Superior temporal gyrus (tissue), 1 donor: Measurements from ENCODE around the gene POU3F1.

ENCODE experiments used
- DNase-seq: peaks from one replicate; pipeline ENCODE4 v3.0.0-alpha.2; 2016; ENCODE audit errors: extremely low spot score

The POU3F1 gene

DNA sequence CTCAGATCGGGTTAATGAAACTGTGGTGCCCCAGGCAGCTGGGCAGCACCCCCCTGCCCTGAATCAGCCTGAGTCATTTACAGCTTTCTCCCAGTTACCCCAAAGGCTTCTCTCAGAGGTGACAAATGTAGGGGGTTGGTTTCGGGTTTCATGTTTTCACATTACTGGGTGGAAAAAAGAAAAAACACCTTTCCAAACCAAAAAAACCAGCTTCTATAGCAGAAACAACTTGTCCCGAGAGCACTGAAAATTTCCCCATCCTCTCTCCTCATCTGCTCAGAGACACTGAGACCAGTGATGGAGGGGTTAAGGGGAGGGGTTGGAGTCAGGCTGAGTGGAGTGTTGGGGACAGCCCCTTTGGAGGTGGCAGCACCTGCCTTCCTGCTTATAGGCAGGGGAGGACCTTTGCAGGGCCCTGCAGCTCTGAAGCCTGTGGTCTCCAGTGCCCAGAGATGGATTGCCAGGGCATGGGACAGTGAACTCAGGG, 18.4 kb downstream of the POU3F1 start:
- peak; percentile 5 for DNase-seq

- DNase-seq = peak; percentile 4
Measured at GRCh38 chr1:38027201-38028104, 19.1 kb downstream of the POU3F1 start.

GRCh38 chr1:38026592-38027200, 19.9 kb downstream of the POU3F1 start:
- DNase-seq = peak; percentile 76

DNA sequence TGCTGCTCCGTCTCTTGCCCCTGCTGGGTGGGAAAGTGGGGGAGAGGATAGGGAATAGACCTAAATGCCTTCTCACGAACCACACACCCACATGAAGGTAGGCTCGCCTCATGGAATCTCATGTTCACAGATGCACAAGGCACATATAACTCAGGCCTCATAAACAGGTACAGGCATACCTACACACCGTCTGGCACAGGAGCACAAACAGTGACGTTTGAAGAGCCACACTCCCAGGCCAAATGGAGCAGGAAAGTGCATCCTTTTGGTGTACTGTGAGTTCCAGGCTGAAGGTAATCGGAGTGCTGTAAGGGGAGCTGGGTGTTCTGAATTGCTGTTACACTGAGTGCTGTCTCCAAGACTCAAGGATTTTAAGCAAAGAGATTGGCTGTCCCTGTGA, 20.9 kb downstream of the POU3F1 start:
- DNase-seq = no peak

DNA sequence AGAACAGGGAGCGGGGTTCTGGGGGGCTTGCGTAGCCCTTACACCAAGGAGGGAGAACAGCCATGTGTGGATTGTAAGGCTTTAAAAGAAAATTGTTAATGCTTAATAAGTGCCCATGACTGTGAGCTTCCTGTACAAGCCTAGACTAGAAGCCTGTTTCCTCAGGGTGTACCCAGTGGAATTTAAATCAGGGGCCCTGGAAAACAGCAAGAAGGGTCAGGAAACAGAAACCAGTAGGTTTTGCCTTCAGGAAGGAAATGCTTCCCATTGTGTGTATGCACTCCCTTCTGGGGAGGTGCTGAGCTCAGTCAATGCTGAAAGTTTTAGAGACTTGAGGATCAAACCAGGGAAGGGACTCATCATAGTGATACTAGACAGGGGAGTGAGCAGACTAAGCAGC, 21.4 kb downstream of the POU3F1 start:
- no peak for DNase-seq

DNA sequence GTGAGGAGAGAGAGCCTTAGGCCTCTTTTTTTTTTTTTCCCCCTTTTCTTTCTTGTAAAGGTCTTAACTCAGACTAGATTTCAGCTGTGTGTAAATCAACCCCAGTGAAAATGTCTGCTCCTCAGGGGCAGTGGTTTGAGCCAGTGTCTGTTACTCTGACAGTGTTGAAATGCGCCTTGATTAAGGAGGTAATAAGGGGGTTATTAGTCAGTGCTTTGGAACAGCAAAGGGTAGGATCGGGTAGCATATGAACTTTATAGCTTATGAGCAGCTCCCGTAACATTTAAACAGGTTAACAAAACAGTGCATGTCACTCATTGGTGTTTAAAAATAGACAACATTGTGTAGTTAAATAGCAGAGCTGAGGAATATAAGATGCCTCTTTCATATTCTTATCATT, 23.8 kb downstream of the POU3F1 start:
- no peak for DNase-seq

DNA sequence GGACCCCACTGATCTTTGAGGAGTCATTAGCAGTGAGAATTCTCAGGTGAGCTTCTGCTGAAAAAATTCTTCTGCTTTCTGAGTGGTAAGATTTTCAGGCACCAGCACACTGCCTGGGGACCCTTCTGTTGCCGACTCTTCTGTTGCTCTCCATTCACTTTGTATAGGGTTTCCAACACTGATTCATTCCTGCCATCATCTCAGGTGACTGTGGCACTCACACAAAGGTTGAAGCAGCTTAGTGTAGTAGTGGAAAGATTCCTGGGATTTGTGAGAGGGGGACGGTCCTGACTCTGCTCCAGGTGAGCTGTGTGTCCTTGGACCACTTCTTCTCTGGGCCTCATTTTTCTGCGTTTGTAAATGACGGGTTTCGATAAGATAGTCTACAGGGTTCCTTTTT, 24.6 kb downstream of the POU3F1 start:
- no peak for DNase-seq

- no peak for DNase-seq
Measured at GRCh38 chr1:38020396-38020795, 26.2 kb downstream of the POU3F1 start.

DNA sequence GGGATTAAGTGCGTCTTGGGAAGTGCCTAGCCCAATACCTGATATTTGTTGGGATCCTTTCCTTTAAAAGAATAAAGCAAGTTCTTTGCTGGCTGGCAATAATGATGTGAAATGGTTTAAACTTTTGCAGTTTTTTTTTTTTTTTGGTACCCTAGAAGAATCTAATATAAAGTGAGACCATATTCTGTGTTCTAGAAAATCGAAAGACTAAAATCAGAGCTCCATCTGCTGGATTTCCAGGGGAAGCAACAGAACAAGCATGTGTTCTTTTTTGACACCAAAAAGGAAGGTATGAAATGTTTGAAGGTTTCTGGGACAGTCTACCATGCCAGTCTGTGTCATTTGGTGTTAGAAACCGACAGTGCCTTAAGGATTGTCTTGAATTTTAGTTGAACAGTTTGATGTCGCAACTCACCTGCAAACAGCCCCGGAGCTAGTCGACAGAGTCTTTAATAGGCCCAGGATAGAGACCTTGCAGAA, 27.7 kb downstream of the POU3F1 start:
- peak; percentile 53 for DNase-seq

DNA sequence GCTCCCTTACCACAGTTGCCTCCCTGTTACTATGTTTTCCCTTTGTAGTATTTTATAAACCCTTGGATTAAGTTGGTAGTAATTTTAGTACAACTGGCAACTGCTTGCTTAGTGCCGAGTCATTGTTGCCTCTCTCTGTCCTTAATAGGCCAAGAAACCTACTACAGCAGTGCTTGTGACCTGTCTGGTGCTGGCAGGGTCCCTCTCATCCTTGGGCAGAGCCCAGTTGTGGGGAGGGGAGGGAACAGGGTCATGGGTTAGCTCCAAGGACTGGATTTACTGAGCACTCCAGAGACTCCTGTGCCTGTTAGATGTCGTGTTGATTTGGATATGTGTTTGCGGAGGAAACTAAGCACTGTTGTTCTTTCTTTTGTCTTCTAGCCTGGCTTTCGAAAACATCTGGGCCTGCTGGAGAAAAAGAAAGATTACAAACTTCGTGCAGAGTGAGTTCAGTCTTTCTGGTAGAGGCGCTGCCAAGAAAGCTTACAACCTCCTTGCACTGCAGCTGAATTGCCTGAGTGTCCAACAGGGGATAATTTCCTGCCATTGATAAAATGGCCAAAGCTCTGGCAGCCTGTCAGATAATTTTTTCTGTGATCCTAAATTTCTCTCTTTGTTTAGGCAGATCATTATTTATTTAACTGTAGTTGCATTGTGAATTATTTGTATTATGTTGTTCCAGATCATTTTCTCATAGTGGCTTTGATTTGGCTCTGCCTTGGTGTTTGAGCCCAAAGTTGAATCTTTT, 30.4 kb downstream of the POU3F1 start:
- DNase-seq = no peak

- DNase-seq = no peak
Measured at GRCh38 chr1:38014724-38015424, 31.7 kb downstream of the POU3F1 start.

DNA sequence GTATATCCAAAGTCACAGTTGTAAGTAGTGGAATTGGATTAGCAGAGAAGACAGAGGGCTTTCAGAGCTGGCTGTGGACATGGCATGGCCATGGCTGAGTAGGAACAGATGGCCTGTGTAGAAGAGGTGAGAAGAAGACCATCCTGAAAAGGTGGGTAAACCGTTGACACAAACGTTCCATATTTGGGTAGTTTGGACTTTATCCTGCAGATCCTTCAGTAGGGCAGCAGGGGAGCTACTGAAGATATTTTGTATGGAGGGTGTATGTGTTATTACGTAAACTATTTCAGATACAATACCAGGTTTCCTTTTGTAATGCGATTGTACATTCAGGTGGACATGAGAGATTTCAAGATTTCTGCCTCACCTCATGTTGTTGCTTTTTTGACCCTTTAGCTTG, 32.4 kb downstream of the POU3F1 start:
- DNase-seq = no peak

GRCh38 chr1:38013227-38013622, 33.4 kb downstream of the POU3F1 start:
- no peak for DNase-seq

DNA sequence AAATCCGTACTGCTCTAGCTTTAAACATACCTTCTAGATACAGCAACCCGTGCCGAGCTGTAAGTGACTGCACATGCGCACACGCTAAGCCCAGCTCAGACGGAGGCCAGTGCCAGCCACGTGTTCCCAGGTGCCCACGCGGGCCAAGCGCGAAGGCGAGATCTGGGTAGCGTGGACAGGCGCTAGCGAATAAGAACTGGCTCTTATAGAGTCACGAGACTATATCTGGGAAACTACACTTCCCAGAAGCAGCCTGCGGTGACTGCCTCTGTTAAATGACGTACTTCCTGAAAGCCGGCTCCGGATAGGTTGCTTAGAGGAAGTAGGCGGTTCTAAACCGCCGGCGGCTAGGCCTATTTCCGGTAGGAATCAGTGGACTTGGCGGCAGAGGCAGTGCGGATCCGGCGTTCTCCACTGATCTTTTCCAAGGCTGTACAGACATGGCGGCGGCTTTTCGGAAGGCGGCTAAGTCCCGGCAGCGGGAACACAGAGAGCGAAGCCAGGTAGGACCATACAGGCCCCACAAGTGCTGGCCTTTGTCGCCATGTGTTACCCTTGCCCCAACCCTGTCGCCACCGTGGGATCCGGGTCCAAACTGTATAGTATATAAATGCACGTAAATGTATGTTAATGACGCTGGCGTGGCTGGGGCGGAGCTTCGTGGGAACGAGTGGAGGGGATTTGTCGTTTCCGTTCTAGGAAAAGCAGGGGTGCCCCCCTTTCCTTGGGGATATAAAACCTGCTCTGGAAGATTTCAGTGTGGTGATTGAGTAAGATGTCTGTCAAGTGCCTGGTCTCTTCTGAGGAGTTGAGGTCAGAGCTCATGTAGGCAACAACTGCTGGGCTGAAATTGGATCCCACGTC, 34.0 kb downstream of the POU3F1 start, which contains the start of gene UTP11:
UTP11 (plus strand) TSS at position 372 of the 864 bp plus-strand sequence; CDS start at position 441, 69 bp downstream.
- peak; percentile 99 for DNase-seq

- DNase-seq = no peak
Measured at GRCh38 chr1:38009841-38010180, 36.8 kb downstream of the POU3F1 start.

DNA sequence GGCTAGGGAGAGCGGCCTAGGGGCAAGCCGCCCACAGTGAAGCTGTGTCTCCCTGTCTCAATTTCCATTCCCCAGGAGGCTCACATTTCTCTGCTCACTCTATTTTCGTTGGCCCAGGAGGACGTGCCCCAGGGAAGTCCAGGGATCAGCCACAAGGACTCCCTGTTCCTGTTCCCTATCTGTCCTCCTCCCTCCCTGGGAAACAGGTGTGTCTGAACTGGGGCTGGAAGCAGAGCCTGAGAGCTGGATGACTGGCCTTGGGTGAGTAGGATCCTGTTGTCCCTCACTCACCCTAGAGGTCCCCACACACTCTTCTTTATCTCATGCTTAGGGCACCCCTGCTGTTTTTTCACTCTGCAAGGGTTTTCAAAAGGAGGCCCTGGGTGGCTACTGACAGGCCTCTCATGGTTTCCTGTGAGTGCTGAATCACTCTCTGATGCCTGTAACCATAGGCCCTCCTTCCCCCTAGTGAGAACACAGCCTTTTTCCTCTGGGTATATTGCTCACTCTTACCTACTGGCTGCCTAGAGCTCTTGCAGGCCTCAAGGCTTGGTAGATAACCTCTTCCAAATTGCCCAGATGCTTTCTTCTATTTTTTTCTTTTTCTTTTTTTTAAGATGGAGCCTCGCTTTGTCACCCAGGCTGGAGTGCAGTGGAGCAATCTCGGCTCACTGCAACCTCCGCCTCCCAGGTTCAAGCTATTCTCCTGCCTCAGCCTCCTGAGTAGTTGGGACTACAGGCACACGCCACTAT, 37.3 kb downstream of the POU3F1 start:
- no peak for DNase-seq

GRCh38 chr1:38006008-38006828, 40.4 kb downstream of the POU3F1 start:
- no peak for DNase-seq

GRCh38 chr1:38005195-38006007, 41.2 kb downstream of the POU3F1 start, which contains the start of gene FHL3:
FHL3 (minus strand) TSS chr1:38005514; CDS start chr1:37999412, 6,102 bp downstream.
- no peak for DNase-seq
